GM12873 (cell line): ENCODE data around the gene DRAXIN.

Source experiments
- CTCF ChIP-seq: IDR thresholded peaks from 2 replicates; pipeline ENCODE4 v1.5.1; 2012; ENCODE audit warnings: low read depth, mild to moderate bottlenecking, moderate library complexity, low read length, control low read depth; ENCODE audit not compliant: insufficient read depth; ENCODE audit errors: missing control alignments

DRAXIN gene

GRCh38 chr1:11761988-11762406 is 70.5 kb downstream of the DRAXIN start, which contains the start of gene C1orf167:
C1orf167 (plus strand) TSS chr1:11762193; CDS start chr1:11764401, 2,208 bp downstream.
- TF ChIP-seq CTCF, result no peak

- no peak for TF ChIP-seq CTCF
These were observed 72.6 kb downstream of the DRAXIN start for GRCh38 chr1:11764115-11764514.

GRCh38 chr1:11764519-11764918 is 73.0 kb downstream of the DRAXIN start:
- no peak for TF ChIP-seq CTCF

- TF ChIP-seq CTCF, result no peak
These were observed 74.3 kb downstream of the DRAXIN start for GRCh38 chr1:11765661-11766428.

- TF ChIP-seq CTCF, result no peak
These were observed 74.9 kb downstream of the DRAXIN start for GRCh38 chr1:11766429-11766776.

- no peak for TF ChIP-seq CTCF
These were observed 76.6 kb downstream of the DRAXIN start for GRCh38 chr1:11767922-11768704.

- no peak for TF ChIP-seq CTCF
These were observed 77.3 kb downstream of the DRAXIN start for GRCh38 chr1:11768821-11769220.
